HG02759 (cell line): Measurements from ENCODE around the gene DCTN3.

Source experiments
- ATAC-seq: cut with Tn5 transposase; IDR thresholded peaks from one replicate; pipeline ENCODE4 v1.9.1; 2021; ENCODE audit warnings: mild to moderate bottlenecking, moderate library complexity; ENCODE audit not compliant: unreplicated experiment

The DCTN3 gene

GRCh38 chr9:34620061-34620994, at the start of gene DCTN3:
Gene DCTN3, minus strand, starts transcription at chr9:34620495. Its CDS starts 31 bp downstream, at chr9:34620464.
- ATAC-seq: peak; percentile 98

DNA sequence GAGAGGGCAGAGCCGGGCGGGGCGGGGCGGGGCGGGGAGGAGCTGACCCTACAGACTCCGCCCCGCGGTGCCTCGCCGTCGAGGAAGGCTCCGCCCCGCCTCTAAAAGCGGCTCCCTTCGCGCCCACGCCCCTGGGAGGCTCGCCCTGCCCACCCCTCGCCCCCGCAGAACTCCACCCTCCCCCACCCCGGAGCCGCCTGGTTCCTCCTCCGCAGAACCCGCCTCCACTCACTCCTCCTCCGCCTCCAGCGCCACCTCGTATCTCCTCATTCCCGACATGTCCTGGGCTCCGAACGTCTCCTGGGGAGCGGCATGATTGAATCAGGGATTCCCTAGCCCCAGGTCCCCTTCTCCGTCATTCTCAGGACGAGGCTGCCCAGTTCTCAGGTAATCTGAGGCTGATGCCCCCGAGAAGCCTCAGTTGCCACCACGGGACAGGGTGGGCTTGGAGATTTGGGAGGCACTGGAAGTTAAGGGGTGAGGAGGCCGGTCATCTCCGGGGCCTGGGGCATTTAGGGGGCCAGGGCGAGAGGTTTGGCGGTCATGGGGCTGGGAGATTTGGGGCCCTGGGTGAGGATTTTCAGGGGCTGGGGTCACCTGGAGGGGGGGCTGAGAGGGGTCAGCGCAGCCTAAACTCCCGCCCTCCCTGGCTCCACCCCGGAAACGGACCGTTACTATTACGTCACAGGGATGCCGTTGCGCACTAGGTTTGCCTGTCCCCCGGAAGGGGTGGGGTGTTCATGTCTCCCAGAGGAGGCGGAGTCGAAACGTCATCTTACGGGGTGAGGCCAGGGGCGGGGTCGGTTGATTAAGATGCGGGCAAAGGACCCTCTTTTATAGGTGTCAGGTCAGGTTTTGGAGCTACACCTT, 45.3 kb upstream of the DCTN3 start:
- ATAC-seq: peak; percentile 77

DNA sequence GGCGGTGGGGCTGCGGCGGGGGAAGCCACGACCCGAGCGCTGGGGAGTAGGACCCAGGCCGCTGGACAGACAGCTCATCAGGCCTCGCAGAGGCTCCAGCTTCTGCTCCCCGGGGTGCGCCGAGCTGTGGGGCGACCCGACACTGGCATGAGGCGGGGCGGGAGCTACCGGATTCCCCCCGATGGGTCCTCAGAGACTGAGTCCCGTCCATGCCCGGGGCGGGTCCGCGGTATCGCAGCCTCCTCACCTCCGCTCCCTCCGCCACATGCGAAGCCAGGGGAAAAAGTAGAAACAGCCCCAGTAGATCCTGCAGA, 44.7 kb upstream of the DCTN3 start:
- peak; percentile 21 for ATAC-seq

DNA sequence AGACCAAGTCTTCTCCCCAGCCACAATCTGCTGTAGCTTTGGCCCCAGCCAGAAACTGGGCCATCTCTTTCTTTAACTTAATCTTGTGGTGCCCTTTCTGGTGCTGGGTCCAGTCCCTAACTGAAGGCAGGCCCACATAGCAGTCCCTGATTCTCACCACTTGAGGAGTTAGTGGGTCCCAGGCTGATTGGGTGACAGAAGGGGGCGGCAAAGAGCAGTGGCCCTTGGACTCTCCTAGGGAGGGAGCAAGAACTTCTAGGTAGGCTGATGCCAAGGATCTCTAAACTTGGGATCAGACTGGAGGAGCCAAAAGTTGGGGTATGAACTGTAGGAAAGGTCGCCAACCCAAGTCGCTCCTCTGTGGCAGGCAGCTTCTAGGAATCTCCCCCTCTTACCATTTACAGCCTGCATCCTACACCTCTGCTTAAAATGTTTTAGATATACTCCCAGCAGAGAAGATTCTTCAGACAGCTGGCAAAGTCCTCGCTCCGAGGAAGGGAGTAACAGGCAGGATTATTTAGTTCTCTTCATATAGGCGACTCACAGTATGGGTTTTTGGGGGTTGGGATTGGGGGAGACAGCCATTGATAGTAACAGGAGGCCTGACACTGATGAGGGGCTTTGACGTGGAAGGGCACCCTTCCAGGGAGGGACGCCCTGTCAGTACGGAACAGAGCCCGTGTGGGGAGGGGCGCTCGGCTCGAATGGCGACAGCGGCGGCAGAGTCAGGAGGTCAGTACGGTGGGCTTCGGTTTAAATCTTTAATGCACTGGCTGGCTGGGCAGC, 44.2 kb upstream of the DCTN3 start:
- ATAC-seq: peak; percentile 53

DNA sequence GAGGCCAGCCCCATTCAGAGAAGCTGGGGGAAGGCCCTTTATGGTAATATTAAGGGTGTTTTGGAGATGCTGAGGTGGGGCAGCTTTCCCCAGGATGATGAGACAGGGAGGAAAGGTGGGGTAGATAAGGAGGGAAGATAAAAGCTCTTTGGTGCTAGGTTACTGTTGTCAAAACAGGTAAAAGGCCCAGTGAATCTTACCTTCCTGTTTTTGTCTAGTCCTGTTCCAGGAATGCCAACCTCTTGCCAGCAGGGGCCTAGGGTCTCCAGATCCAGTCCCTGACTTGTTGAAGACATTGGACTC, 43.0 kb upstream of the DCTN3 start:
- ATAC-seq: no peak

GRCh38 chr9:34662526-34663302, 42.4 kb upstream of the DCTN3 start, which contains the start of gene CCL27:
Gene CCL27, minus strand, starts transcription at chr9:34662657. Its CDS starts 24 bp downstream, at chr9:34662633.
- ATAC-seq: no peak

- no peak for ATAC-seq
Measured at GRCh38 chr9:34659592-34660253, 39.4 kb upstream of the DCTN3 start.

GRCh38 chr9:34658461-34658860, 38.2 kb upstream of the DCTN3 start:
- no peak for ATAC-seq

GRCh38 chr9:34656992-34657391, 36.7 kb upstream of the DCTN3 start:
- no peak for ATAC-seq

- ATAC-seq: no peak
Measured at GRCh38 chr9:34655394-34655793, 35.1 kb upstream of the DCTN3 start.

GRCh38 chr9:34654323-34655051, 34.2 kb upstream of the DCTN3 start:
- no peak for ATAC-seq

- ATAC-seq: no peak
Measured at GRCh38 chr9:34653151-34654072, 33.1 kb upstream of the DCTN3 start.

DNA sequence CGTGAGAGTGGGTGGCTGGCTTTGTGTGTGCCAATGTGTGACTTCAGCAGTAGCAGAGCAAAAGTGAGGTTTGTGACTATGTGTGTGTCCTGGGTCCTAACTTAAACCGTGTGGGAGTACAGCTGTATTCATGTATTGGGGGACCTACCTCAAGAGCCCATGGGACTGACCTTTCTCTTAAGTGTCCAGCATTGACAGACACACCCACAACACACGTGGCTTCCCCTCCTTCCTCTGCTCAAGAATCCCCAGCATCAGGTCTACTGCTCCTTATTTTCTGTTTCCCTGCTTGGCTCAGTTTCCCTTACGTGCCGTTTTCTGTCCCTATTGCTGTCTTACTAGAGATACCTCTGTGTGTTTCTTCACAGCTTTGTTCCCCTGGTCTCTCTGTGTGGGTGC, 32.3 kb upstream of the DCTN3 start:
- no peak for ATAC-seq

- peak; percentile 37 for ATAC-seq
Measured at GRCh38 chr9:34651876-34652601, 31.7 kb upstream of the DCTN3 start, which contains the start of gene IL11RA. Gene IL11RA, plus strand, starts transcription at chr9:34652185. Its CDS starts 3,033 bp downstream, at chr9:34655218.

- ATAC-seq: no peak
Measured at GRCh38 chr9:34651321-34651720, 31.0 kb upstream of the DCTN3 start.

DNA sequence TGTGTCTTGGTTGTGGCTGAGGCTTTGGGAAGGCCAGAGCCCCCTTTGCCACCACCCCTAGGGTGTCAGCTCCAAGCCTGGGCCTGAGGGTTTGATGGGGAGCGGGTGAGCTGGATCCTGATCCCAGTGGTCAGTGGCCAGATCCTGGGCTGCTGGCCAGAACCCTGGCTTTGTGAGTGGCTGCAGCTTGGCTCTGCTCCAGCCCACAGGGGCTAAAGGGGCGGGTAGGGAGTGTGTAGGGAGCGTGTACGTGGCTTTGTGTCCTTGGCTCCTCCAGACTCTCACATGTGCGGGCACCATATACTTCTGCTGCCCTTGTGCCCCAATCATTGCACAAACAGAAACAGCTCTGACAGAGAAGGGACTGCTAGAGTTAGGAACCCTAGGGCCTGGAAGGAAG, 30.5 kb upstream of the DCTN3 start:
- no peak for ATAC-seq

DNA sequence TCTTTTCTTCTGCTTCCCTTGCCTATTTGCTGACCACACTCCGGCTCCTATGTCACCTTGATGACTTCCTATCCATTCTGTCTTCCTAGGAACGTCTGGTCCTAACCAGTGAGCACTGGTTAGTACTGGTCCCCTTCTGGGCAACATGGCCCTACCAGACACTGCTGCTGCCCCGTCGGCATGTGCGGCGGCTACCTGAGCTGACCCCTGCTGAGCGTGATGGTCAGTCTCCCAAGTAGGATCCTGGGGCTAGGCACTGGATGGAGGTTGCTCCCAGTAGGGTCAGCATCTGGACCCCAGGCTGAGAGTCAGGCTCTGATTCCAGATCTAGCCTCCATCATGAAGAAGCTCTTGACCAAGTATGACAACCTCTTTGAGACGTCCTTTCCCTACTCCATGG, 28.4 kb upstream of the DCTN3 start:
- no peak for ATAC-seq
